Calu3 (cell line): ENCODE measurements around the gene ADAM29. TPM values are rescaled to one million over a fixed set of nuclear protein-coding genes. Genes with fewer than 3 reads are reported as not detected.

Source experiments
- BruUV-seq: library from RNA; stranded (reverse); fragments of 400-500 nt; replicated peaks from 2 replicates; lab custom pipeline; 2021; lab: Mats Ljungman, UMichigan
- CTCF ChIA-PET: fragments of 300-600 bp; sonication (Branson Sonifier 250); formaldehyde crosslinking; loops from one replicate; lab custom pipeline; 2022; ENCODE audit warnings: antibody characterized with exemption; lab: Charles Lee
- DNase-seq: peaks from one replicate; pipeline ENCODE4 v3.0.0; 2022
- H3K27ac Mint-ChIP-seq: one replicate; pipeline ENCODE4 v1.8.0; 2022; ENCODE audit warnings: mixed read lengths; ENCODE audit not compliant: unreplicated experiment
- H3K27me3 Mint-ChIP-seq: one replicate; pipeline ENCODE4 v1.8.0; 2022; ENCODE audit warnings: mixed read lengths; ENCODE audit not compliant: unreplicated experiment
- H3K36me3 Mint-ChIP-seq: one replicate; pipeline ENCODE4 v1.8.0; 2022; ENCODE audit warnings: mild to moderate bottlenecking, moderate library complexity, mixed read lengths; ENCODE audit not compliant: insufficient read depth, unreplicated experiment
- H3K4me1 Mint-ChIP-seq: one replicate; pipeline ENCODE4 v1.8.0; 2022; ENCODE audit warnings: mild to moderate bottlenecking, low read depth, mixed read lengths; ENCODE audit not compliant: unreplicated experiment
- H3K4me3 Mint-ChIP-seq: one replicate; pipeline ENCODE4 v1.8.0; 2022; ENCODE audit warnings: mild to moderate bottlenecking, low read depth, moderate library complexity, mixed read lengths; ENCODE audit not compliant: unreplicated experiment
- H3K9me3 Mint-ChIP-seq: one replicate; pipeline ENCODE4 v1.8.0; 2022; ENCODE audit warnings: low read depth, mixed read lengths; ENCODE audit not compliant: unreplicated experiment
- intact Hi-C: fragments of 100-400 bp; cut with micrococcal nuclease; formaldehyde crosslinking; loops from one replicate; pipeline ENCODE4 v1.10.0; 2022; ENCODE audit not compliant: unreplicated experiment
- total RNA-seq: library from RNA; stranded (reverse); gene quantifications from 2 replicates; pipeline ENCODE4 v1.2.3, GENCODE V29; 2022
- TF ChIP-seq, protein P1 (sequence below): fragments of 200-600 bp; IDR thresholded peaks from one replicate; pipeline ENCODE4 v1.8.0; 2022; ENCODE audit warnings: antibody characterized with exemption; ENCODE audit not compliant: unreplicated experiment

The ADAM29 gene
- total RNA-seq, 1 experiment from 2014 or later = not detected

DNA sequence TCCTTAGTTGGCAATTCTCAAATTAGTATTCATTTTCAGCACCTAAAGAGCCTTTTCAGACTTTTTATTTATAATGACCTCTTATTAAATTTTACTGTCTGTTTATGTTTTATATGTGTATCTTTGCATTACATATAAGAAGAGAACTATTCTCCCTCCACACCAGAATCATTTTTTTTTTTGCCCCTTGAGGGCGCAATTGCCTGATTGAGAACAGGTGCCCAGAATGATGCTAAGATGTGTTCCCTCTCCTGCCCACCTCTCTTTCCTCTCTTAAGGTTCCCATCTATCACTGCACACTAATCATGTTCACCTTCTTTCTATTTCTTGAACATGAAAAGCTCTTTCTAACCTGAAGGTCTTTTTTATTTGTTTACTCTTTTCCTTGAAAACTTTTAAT is 44.2 kb upstream of the ADAM29 start:
- intact Hi-C loops = loop anchor here (2.0 to 10.0 kb wide), 6 partner anchors 112 to 663 kb away; no protein-coding TSS in a partner anchor
- TF ChIP-seq, protein P1, sequence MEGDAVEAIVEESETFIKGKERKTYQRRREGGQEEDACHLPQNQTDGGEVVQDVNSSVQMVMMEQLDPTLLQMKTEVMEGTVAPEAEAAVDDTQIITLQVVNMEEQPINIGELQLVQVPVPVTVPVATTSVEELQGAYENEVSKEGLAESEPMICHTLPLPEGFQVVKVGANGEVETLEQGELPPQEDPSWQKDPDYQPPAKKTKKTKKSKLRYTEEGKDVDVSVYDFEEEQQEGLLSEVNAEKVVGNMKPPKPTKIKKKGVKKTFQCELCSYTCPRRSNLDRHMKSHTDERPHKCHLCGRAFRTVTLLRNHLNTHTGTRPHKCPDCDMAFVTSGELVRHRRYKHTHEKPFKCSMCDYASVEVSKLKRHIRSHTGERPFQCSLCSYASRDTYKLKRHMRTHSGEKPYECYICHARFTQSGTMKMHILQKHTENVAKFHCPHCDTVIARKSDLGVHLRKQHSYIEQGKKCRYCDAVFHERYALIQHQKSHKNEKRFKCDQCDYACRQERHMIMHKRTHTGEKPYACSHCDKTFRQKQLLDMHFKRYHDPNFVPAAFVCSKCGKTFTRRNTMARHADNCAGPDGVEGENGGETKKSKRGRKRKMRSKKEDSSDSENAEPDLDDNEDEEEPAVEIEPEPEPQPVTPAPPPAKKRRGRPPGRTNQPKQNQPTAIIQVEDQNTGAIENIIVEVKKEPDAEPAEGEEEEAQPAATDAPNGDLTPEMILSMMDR = no peak
- Mint-ChIP-seq H3K27ac (peak overlapping the region; percentile 42), H3K9me3 (no peaks in the 10 kb centered on the region), H3K4me1 (peaks cover 40% of the 10 kb centered on the region), H3K4me3 (no peak overlapping the region), H3K27me3 (no peaks in the 10 kb centered on the region), H3K36me3 (no peaks in the 10 kb centered on the region)
- CTCF ChIA-PET = no interaction called here
- no TSS peak for BruUV-seq
- peak; percentile 51 for DNase-seq

DNA sequence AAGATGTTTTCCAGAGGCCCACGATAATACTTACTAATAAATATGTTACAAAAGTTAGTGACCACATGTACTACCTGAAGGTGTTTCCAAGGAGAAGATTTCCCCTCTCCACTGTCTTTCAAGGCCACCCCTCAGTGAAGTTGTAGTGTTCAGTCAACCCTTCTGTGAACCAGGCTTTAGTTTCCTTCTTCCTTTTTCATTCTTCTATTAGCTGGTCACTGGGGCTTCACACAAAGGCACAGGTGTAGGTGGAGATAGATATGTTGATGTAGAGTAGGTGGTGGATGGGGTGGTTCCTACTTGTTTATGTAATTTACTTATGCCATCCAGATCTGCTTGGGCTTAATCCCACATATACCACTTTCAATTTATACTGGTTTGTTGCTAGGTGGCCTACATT is 43.3 kb upstream of the ADAM29 start:
- no peaks in the 10 kb centered on the region for H3K27me3 Mint-ChIP-seq
- CTCF ChIA-PET = no interaction called here
- TF ChIP-seq, protein P1 = no peak
- no peak overlapping the region for H3K27ac Mint-ChIP-seq
- H3K4me1 Mint-ChIP-seq = peaks cover 40% of the 10 kb centered on the region
- H3K36me3 Mint-ChIP-seq = no peaks in the 10 kb centered on the region
- H3K4me3 Mint-ChIP-seq = no peak overlapping the region
- intact Hi-C loops = loop anchor here (2.0 to 10.0 kb wide), 6 partner anchors 113 to 662 kb away; no protein-coding TSS in a partner anchor
- no peak for DNase-seq
- no TSS peak for BruUV-seq
- H3K9me3 Mint-ChIP-seq = no peaks in the 10 kb centered on the region

DNA sequence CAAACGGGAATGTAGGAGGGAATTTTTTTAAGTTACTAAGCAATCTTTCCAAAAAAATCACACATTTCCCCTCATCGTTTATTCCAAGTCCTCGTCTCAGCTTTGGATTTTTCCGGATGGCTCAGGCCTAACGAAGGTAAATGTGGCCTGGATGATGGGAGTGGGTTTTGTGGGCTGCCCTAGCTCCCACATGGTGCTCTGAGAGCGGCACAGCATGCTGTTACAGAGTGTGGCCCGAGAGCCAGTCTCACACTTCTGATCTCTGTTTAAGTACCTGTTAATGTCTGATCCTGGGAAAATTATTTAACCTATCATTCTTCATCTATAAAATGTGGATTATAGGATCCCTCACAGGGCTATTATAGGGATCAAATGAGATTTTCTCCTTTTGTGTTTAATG is 38.2 kb upstream of the ADAM29 start:
- TF ChIP-seq, protein P1 = no peak
- DNase-seq = no peak
- Mint-ChIP-seq H3K4me1 (peaks cover 4% of the 10 kb centered on the region), H3K27me3 (no peaks in the 10 kb centered on the region), H3K27ac (no peak overlapping the region), H3K4me3 (no peak overlapping the region), H3K36me3 (no peaks in the 10 kb centered on the region), H3K9me3 (no peaks in the 10 kb centered on the region)
- no TSS peak for BruUV-seq
- CTCF ChIA-PET = no interaction called here
- intact Hi-C loops = no loop called here

DNA sequence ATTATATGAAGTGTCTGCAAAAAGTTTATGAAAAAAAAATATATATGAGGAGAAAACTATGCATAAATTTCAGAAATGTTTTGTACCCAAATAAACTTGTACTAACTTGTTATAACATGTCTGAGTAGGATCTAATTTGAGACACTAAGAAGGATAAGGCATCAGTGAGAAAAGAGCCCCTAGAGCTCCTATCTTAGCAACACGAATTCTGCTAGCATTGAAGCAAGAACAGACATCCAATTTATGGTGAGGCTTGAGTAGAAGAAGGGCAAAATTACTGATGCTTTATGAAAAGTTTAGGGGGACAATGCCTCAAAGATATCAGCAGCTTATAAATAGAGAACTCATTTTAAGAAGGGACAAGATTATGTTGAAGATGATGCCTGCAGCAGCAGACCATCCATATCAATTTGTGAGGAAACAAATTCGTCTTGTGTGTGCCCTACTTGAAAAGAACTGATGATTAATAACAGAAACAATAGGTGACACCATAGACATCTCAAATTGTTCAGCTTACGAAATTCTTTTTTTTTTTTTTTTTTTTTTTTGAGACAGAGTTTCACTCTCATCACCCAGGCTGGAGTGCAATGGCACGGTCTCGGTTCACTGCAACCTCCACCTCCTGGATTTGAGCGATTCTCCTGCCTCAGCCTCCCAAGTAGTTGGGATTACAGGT is 35.7 kb upstream of the ADAM29 start:
- Mint-ChIP-seq H3K36me3 (no peaks in the 10 kb centered on the region), H3K4me3 (no peak overlapping the region), H3K27ac (no peak overlapping the region), H3K9me3 (no peaks in the 10 kb centered on the region), H3K4me1 (no peaks in the 10 kb centered on the region), H3K27me3 (no peaks in the 10 kb centered on the region)
- CTCF ChIA-PET = no interaction called here
- intact Hi-C loops = no loop called here
- BruUV-seq = no TSS peak
- no peak for DNase-seq
- TF ChIP-seq, protein P1 = no peak
